GM19397 (cell line): ENCODE measurements around the gene MYLK.
"Not testable (repeated sequence)": the region's sequence is repeated elsewhere in the genome, so short reads cannot be mapped to it uniquely, and the experiment has no call there.

Experiments
- ATAC-seq: cut with Tn5 transposase; IDR thresholded peaks from one replicate; pipeline ENCODE4 v1.9.1; 2021; ENCODE audit warnings: mild to moderate bottlenecking, moderate library complexity; ENCODE audit not compliant: unreplicated experiment

The MYLK gene

DNA sequence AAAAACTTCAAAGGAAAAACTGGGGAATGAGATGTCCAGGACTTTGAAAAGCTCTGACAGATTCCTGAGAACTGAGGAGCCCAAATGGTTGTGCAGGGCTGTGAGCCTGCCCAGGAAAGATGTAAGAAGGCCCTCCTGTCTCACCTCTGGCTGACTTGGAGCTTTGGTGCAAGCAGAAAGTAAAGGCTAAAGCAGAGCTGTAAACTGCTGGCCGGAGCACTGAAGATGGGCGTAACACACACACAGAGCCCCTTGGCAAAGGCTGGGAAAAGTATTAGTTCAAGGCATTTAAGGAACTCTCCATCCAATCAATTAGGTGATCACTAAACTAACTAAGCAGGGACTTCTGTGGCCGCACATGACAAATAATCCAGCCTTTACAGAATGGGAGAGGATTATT lies 155.1 kb downstream of the MYLK start:
- ATAC-seq, result no peak

DNA sequence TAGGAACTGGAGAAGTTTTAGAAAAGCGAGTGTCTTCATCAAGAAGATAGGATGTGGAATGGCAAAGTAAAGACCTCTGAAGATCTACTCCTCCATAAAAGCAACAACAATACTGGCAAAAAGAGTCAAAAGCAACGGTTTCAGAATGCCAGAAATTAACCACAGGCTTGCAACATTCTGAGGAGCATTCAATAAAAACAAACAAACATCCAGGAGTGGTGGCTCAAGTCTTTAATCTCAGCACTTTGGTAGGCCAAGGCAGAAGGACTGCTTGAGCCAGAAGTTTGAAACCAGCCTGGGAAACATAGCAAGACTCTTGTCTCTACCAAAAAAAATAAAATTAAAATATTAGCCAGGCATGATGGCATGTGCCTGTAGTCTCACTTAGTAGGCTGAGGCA lies 156.1 kb downstream of the MYLK start:
- ATAC-seq, result no peak

DNA sequence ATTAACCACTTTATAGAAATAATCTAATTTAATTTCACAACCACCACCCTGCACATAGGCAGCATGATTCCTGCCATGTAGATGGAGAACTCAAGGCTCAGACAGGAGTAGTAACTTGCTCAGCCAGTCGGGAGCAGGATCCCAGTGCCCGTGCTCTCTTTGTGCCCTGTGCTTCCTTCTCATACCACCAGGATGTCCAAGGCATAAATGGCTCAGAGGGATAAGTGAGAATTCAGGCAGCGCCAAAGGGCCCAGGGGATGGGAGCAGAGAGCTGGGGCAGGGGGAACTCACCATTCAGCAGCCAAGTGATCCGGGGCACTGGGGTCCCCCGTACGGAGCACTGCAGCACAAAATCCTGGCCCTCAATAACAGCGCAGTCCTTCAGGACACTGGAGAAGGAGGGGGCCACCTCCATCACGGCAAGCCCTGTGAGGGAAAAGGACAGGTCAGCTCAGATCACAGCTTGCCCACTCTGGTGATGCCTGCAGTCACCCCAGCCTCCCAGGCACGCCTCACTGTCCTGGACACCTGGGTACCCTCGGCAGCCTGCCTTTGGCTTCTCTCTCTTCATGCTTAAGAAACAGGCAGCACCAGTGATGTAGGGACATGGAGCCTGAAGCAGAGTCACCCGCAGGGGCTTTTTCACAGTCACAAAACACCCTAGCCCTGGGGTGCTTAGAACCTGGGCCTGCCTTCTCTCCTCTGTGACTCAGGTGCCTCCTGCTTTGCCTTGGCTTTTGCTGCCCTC lies 158.3 kb downstream of the MYLK start:
- ATAC-seq, result no peak

GRCh38 chr3:123724306-123724705 lies 159.8 kb downstream of the MYLK start:
- ATAC-seq, result no peak

- no peak for ATAC-seq
Observed at GRCh38 chr3:123723522-123724168, 160.5 kb downstream of the MYLK start.

- no peak for ATAC-seq
Observed at GRCh38 chr3:123723070-123723469, 161.1 kb downstream of the MYLK start.

GRCh38 chr3:123722456-123722855 lies 161.7 kb downstream of the MYLK start:
- ATAC-seq, result no peak

GRCh38 chr3:123722021-123722420 lies 162.1 kb downstream of the MYLK start:
- no peak for ATAC-seq

DNA sequence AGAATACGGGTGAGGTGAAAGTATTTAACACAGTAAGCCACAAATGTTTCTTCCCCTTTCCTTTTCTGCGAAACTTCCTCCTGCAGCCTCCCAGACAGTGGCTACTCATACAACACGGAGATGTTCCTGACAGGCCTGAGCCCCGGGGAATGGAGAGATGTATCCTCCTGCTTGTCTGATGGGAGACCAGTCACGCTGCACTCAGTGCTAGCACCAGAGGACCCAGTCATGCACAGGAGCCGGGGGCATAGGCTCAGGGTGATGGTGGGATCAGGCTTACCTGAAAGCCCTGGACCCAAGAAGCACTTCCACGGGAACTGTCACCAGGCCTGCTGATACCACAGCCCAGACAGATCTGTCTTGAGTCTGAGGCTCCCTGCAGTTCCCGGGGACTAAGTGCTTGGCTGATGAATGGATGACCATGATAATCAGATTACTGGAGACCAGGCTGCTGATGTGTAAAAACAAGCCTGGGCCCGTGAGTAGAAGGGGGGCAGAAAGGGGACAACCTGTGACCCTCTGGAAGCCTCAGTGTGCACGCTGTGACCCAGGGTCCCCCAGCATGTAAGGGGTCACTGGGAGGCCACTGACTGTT lies 162.9 kb downstream of the MYLK start:
- not testable (repeated sequence) for ATAC-seq

- ATAC-seq, result no peak
Observed at GRCh38 chr3:123720638-123721037, 163.5 kb downstream of the MYLK start.

GRCh38 chr3:123719862-123720453 lies 164.2 kb downstream of the MYLK start:
- ATAC-seq, result no peak

DNA sequence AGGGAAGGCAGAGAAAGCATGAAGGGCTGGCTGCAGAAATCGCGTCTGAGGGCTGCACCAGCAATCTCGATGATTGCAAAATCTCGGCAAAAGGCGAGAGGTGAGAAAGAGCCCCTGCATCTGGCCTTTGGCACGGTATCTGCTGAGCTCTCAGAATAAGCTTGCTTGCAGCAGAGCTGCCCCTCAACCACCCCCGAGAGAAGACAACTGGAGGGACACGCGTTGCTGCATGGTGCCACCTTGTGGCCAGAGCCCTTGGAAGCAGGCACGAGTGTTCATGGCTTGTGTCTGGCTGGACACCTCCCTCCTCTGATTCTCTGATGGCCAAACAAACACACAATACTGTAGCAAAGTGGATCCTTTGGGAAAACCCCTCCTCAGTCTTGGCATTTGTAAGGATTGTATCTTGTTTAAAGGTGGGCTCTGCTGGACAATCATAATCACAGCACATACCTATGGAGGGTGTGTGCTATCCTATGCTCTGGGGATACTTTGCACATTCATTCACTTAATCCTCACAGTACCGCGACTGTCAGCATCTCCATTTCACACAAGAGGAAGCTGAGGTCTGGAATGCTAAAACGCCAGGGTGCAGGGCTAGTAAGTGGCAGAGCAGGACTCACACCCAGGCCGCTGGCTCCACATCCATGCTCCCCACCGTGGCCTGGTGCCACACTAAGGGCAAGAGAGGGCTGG lies 164.9 kb downstream of the MYLK start:
- not testable (repeated sequence) for ATAC-seq

DNA sequence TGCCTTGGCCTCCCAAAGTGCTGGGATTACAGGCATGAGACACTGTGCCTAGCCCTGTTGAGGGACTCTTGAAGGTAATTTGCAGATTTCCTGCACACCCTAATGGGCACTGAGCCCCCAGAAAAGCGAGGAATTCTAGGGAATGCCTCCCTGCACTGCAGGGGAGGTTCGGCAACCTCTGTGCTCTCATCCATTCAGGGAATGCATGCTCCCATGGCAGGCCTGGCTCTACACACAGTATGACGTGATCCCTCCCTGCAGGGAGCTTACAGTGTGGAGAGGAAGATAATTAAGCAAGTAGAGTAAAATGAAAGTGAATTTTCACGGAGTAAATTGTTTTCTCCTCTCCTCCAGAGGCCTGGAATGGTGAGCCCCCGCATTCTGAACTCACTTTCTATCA lies 166.0 kb downstream of the MYLK start:
- no peak for ATAC-seq

GRCh38 chr3:123717451-123717850 lies 166.7 kb downstream of the MYLK start:
- not testable (repeated sequence) for ATAC-seq

- no peak for ATAC-seq
Observed at GRCh38 chr3:123716411-123716810, 167.7 kb downstream of the MYLK start.

DNA sequence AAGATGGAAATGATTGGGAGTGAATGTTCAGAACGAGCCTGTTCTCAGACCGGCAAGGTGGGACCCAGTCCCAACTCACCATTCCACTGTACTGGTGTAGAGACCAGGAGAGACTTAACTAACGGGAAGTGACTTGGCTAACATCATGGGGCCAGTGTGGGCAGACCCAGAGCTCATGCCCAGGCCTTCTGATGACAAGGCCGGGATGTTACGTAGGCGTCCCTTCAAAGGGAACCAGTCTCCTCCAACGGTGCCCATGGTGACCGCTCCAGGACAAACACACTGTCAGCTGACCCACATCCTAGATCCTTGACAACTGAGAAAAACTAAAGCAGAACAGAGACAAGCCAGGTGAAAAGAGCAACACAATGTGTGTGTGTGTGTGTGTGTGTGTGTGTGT lies 170.9 kb downstream of the MYLK start:
- no peak for ATAC-seq

DNA sequence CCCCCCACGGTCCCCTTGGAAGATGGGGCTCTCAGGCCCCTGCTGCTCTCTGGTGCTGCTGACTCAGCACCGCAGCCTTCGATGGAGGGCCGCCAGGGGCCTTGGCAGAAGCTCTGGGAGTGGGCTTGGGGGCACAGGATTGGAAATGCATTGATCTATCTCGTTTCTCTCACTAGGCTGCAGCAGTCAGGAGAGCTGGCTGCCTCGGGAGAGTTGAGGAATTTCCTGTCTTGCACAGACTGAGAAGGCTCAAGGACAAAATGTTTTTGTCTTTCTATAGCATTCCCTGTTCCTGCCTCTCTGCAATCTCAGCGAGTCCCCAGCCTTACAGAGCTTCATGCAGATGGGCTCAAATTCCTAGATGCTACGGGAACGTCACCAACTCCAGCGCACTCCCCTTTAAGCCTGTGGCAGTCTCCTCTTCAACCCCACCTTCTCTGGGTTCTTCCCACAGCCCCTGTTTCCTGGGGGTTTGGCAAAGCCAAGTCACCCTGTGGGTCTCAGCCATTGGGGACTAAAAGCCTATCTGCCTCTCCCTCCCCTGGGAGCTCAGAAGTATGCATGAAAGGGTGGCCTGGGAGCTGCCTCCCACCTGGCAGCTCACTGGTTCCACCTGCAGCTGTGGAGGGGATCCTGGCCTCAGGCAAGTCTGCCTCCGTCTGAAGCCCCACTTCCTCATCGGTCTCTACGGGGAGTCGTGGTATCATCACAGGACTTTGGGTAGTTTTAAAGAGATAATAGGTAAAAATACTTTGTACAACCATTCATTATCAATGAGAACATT lies 171.9 kb downstream of the MYLK start:
- no peak for ATAC-seq

DNA sequence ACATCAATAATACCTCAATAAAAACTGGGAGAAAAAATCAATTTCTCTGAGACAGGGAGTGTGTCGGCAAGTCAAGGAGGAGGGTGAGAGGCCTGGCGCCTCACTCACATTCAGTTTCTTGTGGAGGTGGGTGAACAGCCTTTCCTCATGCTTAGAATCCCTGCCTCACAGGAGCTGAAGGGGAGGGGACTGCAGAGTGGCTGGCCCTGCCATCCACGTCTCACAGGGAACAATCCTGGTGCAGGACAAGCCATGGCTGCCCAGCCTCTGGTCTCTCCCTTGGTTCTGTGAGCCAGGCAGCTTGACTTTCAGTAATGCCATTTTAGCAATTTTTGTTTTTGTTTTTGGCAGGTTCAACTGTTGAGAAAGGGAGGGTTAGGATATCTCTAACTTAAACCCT lies 172.8 kb downstream of the MYLK start:
- no peak for ATAC-seq

- ATAC-seq, result no peak
Observed at GRCh38 chr3:123708531-123708930, 175.6 kb downstream of the MYLK start.

- not testable (repeated sequence) for ATAC-seq
Observed at GRCh38 chr3:123707641-123708040, 176.5 kb downstream of the MYLK start.
